Measurements from ENCODE around the gene CD58. TPM values are rescaled to one million over a fixed set of nuclear protein-coding genes. Genes with fewer than 3 reads are reported as not detected.
A peak's percentile ranks its signal among the peaks of the same experiment; 100 is the strongest.
"Not testable (repeated sequence)": the region's sequence is repeated elsewhere in the genome, so short reads cannot be mapped to it uniquely, and the experiment has no call there.

CD58 gene, protein sequence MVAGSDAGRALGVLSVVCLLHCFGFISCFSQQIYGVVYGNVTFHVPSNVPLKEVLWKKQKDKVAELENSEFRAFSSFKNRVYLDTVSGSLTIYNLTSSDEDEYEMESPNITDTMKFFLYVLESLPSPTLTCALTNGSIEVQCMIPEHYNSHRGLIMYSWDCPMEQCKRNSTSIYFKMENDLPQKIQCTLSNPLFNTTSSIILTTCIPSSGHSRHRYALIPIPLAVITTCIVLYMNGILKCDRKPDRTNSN
- polyA plus RNA-seq (2012; ENCODE audit: low read depth, missing spikeins), result 88.3 TPM

- FAIRE-seq, result peak; percentile 84
- peak; percentile 73 for DNase-seq (ENCODE audit: insufficient read length, low spot score)
- TF ChIP-seq POLR2AphosphoS5 (IDR thresholded peaks at IDR 0.05; ENCODE audit: low read depth, low read length), result peak; percentile 91
- TF ChIP-seq POU2F2 (IDR thresholded peaks at IDR 0.05; ENCODE audit: low read depth, low read length), result peak; percentile 36; the same call in 1 of the 2 replicates
- peak; percentile 90 for TF ChIP-seq TAF1 (IDR thresholded peaks at IDR 0.05; ENCODE audit: low read depth, low read length)
- peak; percentile 86 for TF ChIP-seq POLR2A (IDR thresholded peaks at IDR 0.05; ENCODE audit: low read depth, low read length)
- TF ChIP-seq SPI1 (IDR thresholded peaks at IDR 0.05; ENCODE audit: low read depth, low read length), result no peak
- peak; percentile 57 for TF ChIP-seq PAX5 (IDR thresholded peaks at IDR 0.05; ENCODE audit: insufficient read depth, low read length, severe bottlenecking)
Measured at GRCh38 chr1:116570358-116571214, at the start of gene CD58. CD58 (minus strand) TSS chr1:116571026; CDS start chr1:116570972, 54 bp downstream.

GRCh38 chr1:116620392-116620791, 49.6 kb upstream of the CD58 start:
- not testable (repeated sequence) for DNase-seq (ENCODE audit: insufficient read length, low spot score)

GRCh38 chr1:116619106-116619505, 48.3 kb upstream of the CD58 start:
- DNase-seq (ENCODE audit: insufficient read length, low spot score); FAIRE-seq: not testable (repeated sequence)

More at GRCh38 chr1:116620392-116620791, 49.6 kb upstream of the CD58 start:
- FAIRE-seq, result not testable (repeated sequence)

- not testable (repeated sequence) for FAIRE-seq; DNase-seq (ENCODE audit: insufficient read length, low spot score)
Measured at GRCh38 chr1:116617808-116618207, 47.0 kb upstream of the CD58 start.

DNA sequence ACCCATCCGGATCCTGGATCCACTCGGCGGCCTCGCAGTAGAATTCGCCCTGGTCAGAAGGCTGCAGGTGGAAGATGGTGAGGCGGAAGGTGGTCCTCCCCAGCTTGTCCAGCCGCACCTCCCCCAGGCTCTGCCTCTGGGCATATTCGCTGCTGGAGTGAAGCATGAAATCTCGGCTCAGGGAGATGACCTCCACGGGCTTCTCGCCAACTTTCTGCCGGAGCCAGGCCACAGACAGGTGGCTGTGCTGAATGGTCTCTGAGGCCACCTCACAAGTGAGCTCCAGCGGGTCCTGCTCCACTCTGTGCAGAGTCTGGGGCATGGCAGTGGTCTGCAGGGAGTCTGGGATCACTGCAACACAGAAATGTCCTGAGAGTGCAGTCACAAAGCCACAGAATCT, 43.0 kb upstream of the CD58 start:
- DNase-seq (ENCODE audit: insufficient read length, low spot score); FAIRE-seq: not testable (repeated sequence)

- DNase-seq (ENCODE audit: insufficient read length, low spot score); FAIRE-seq: not testable (repeated sequence)
Measured at GRCh38 chr1:116609801-116610371, 39.1 kb upstream of the CD58 start.

DNA sequence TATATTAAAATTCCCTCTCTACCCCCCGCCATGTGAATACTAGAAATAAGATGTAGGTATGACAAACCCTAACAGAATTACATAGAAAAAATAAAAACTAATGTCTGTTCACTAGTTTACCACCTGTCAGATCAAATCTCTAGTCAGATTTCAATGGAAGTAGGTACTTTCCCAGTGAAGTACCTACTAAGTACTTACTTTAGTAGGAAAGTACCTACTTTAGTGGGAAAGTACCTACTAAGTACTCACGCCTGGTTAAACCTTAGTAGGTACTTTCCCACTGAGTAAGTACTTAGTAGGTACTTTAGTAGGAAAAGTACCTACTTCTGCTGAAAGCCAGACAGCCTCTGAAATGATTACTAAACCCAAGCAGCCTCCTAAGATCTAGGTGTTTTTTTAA, 38.0 kb upstream of the CD58 start:
- not testable (repeated sequence) for FAIRE-seq; DNase-seq (ENCODE audit: insufficient read length, low spot score)

GRCh38 chr1:116608151-116608550, 37.3 kb upstream of the CD58 start:
- not testable (repeated sequence) for FAIRE-seq; DNase-seq (ENCODE audit: insufficient read length, low spot score)

GRCh38 chr1:116607463-116607862, 36.6 kb upstream of the CD58 start:
- not testable (repeated sequence) for DNase-seq (ENCODE audit: insufficient read length, low spot score); FAIRE-seq

DNA sequence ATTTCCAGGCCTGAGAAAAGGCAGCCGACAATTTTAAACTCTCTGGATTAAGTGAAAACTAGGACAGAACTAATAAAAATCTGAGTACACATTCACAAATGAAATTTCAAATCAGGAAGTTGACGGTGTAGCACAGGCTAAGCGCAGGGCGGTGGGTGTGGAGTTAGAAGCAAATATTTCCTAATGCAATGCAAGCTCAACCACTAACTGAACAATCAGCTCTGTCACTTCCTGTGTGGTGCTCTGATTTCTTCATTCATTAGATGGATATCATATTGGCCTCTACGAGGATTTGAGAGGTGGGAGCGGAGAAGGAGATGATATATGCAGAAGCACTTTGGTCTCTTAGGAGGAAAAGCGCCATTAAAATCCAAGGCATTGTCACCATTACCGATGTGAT, 35.2 kb upstream of the CD58 start:
- DNase-seq (ENCODE audit: insufficient read length, low spot score); FAIRE-seq: not testable (repeated sequence)

DNA sequence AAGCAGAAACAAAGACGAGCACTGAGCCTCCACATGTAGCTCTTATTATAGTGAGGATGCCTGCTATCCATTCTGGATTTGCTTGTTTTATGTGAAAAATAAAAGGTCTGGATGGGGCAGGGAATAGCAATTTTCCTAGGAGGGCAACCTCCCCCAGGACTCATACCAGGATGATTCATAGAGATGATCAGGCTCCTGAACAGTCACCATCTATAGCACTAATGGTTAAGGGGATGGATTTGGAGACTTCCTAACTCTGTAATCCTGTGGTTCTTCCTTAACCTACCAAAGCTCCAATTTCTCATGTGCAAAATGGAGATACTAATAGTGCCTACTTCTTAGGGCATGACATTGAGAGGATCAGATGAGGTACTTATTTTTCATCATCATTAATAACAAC, 34.5 kb upstream of the CD58 start:
- FAIRE-seq, result no peak

DNA sequence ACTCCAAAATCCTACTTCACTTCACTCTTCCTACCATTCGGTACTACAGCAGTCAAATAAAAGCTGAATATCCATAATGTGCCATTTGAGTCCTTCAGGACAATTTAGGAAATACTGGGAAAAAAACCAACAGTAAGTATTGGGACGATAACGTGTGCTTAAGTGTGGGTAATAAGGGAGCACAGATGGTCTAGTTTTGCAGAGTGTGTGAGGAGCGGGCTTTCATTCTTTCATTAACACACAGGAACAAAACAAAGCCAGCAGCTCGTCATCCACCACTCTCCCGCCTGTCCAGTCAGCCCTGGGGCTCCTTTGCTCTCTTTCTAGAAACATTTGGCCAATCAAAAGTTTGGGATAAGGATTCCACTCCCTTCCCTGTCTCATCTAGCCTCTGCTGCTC, 33.6 kb upstream of the CD58 start:
- FAIRE-seq; DNase-seq (ENCODE audit: insufficient read length, low spot score): not testable (repeated sequence)

More for the DNA sequence above, 34.5 kb upstream of the CD58 start:
- no peak for TF ChIP-seq TAF1 (IDR thresholded peaks at IDR 0.05; ENCODE audit: low read depth, low read length)
- no peak for TF ChIP-seq SPI1 (IDR thresholded peaks at IDR 0.05; ENCODE audit: low read depth, low read length)
- no peak for TF ChIP-seq PAX5 (IDR thresholded peaks at IDR 0.05; ENCODE audit: insufficient read depth, low read length, severe bottlenecking)
- TF ChIP-seq POU2F2 (IDR thresholded peaks at IDR 0.05; ENCODE audit: low read depth, low read length), result no peak
- TF ChIP-seq POLR2AphosphoS5 (IDR thresholded peaks at IDR 0.05; ENCODE audit: low read depth, low read length), result no peak
- no peak for TF ChIP-seq POLR2A (IDR thresholded peaks at IDR 0.05; ENCODE audit: low read depth, low read length)
- no peak for DNase-seq (ENCODE audit: insufficient read length, low spot score)

GRCh38 chr1:116603646-116604045, 32.8 kb upstream of the CD58 start:
- FAIRE-seq; DNase-seq (ENCODE audit: insufficient read length, low spot score): not testable (repeated sequence)

DNA sequence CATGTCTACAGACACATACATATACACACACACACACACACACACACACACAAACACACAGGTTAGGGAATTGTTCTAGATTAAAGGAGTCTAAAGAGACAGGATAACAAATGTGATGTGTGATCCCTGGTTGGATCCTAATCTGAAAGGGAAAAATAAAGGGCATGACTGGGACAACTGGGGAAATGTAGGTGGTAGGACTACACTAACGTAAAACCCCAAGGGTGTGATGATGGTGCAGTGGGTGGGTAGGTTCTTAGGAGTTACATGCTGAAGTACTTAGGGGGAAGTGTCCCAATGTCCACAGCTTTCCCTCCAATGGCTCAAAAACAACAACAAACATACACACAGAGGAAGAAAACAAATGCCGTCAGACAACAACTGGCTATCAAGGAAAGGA, 28.5 kb upstream of the CD58 start:
- not testable (repeated sequence) for DNase-seq (ENCODE audit: insufficient read length, low spot score); FAIRE-seq

- not testable (repeated sequence) for DNase-seq (ENCODE audit: insufficient read length, low spot score); FAIRE-seq
Measured at GRCh38 chr1:116598420-116599036, 27.7 kb upstream of the CD58 start.

DNA sequence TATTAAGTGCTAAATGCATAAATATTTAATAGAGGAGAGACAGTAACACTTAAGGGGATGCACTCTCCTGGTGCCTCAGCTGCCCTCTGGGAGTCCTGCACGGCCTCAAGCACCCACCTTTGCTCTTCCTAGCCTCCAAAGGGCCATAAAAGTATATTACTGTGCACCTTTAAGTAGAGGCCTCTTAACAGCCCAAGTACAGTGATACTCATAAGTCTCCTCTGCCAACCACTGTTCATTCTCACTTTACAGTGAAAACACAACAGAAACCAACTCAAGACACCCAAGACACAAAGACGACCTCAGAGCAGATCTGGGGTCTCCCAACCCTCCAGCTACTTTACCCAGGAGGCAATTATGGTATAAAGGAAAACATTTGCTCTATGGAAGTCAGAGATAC, 26.6 kb upstream of the CD58 start:
- FAIRE-seq; DNase-seq (ENCODE audit: insufficient read length, low spot score): not testable (repeated sequence)
